ENCODE data around the gene CCL17. TPM values are rescaled to one million over a fixed set of nuclear protein-coding genes. Genes with fewer than 3 reads are reported as not detected.

CCL17 gene
- polyA plus RNA-seq, 1 experiment = not detected

DNA sequence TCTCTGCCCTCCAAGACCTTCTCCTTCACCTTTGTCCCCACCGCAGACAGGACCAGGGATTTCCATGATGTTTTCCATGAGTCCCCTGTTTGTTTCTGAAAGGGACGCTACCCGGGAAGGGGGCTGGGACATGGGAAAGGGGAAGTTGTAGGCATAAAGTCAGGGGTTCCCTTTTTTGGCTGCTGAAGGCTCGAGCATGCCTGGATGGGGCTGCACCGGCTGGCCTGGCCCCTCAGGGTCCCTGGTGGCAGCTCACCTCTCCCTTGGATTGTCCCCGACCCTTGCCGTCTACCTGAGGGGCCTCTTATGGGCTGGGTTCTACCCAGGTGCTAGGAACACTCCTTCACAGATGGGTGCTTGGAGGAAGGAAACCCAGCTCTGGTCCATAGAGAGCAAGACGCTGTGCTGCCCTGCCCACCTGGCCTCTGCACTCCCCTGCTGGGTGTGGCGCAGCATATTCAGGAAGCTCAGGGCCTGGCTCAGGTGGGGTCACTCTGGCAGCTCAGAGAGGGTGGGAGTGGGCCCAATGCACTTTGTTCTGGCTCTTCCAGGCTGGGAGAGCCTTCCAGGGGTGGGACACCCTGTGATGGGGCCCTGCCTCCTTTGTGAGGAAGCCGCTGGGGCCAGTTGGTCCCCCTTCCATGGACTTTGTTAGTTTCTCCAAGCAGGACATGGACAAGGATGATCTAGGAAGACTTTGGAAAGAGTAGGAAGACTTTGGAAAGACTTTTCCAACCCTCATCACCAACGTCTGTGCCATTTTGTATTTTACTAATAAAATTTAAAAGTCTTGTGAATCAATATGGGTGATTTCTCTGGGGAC lies 20.1 kb upstream of the CCL17 start:
- DNase-seq (ENCODE audit: low read depth) = no peak
- ChIA-PET CTCF (no interaction called here), POLR2A (no interaction called here)
- H3K27me3 ChIP-seq (ENCODE audit: control insufficient read depth, insufficient read depth, low read length) = peaks cover 17% of the 10 kb centered on the region
- no peak overlapping the region for H3K4me3 ChIP-seq (ENCODE audit: low read depth, low read length)
- no peaks in the 10 kb centered on the region for H3K36me3 ChIP-seq (ENCODE audit: control insufficient read depth, insufficient read depth, low read length)
- TF ChIP-seq, protein P1, sequence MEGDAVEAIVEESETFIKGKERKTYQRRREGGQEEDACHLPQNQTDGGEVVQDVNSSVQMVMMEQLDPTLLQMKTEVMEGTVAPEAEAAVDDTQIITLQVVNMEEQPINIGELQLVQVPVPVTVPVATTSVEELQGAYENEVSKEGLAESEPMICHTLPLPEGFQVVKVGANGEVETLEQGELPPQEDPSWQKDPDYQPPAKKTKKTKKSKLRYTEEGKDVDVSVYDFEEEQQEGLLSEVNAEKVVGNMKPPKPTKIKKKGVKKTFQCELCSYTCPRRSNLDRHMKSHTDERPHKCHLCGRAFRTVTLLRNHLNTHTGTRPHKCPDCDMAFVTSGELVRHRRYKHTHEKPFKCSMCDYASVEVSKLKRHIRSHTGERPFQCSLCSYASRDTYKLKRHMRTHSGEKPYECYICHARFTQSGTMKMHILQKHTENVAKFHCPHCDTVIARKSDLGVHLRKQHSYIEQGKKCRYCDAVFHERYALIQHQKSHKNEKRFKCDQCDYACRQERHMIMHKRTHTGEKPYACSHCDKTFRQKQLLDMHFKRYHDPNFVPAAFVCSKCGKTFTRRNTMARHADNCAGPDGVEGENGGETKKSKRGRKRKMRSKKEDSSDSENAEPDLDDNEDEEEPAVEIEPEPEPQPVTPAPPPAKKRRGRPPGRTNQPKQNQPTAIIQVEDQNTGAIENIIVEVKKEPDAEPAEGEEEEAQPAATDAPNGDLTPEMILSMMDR (IDR thresholded peaks at IDR 0.05; ENCODE audit: insufficient read depth, low read depth, low read length) = no peak

DNA sequence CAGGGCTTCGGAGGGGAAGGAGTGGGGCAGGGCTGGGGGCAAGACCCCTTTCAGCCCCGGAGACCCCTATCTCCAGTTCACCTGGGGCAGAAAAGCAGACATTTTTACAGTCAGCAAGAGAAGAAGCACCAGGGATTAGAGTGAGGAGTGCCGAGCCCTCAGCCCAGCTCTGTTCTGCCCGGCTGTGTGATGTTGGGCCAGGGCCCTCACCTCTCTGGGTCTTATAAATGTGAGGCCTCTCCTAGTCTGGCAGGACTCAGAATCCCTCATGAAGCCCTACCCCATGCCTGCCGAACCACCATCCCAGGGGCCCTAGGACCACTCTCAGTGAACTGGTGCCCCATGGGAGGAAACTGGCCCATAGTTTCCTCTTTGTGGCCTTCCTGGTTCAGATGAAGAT lies 19.5 kb upstream of the CCL17 start:
- TF ChIP-seq, protein P1 (IDR thresholded peaks at IDR 0.05; ENCODE audit: insufficient read depth, low read depth, low read length) = no peak
- Histone ChIP-seq H3K27me3 (ENCODE audit: control insufficient read depth, insufficient read depth, low read length) (peaks cover 17% of the 10 kb centered on the region), H3K36me3 (ENCODE audit: control insufficient read depth, insufficient read depth, low read length) (no peaks in the 10 kb centered on the region), H3K4me3 (ENCODE audit: low read depth, low read length) (no peak overlapping the region)
- no peak for DNase-seq (ENCODE audit: low read depth)
- POLR2A ChIA-PET = no interaction called here
- CTCF ChIA-PET = no interaction called here

DNA sequence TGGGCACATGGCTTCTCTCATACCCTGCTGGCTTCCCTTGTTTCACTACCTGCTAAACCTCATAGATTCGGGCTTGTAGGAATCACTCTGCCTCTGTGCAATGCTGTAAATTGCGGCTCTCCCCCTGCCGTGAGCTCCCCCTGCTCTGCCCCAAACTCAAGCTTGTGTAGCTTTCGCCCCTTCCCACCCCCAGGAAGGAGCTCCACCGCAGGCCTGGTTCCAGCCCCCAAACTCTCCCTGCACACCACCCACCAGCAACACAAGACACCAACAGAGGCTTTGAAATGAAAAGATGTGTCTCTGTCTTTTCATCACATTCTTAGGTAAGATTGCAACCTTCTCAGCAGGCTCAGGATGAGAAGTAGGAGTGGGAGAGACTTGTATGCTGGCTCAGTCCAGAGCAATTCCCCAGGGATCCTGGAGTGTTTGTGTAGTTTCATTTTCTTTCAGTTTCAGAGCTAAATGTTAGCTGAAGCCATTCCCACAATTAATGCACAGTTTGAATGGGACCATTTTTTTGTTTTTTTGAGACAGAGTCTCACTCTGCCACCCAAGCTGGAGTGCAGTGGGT lies 18.1 kb upstream of the CCL17 start:
- CTCF ChIA-PET = interaction anchor here (1.3 to 2.0 kb wide), 3 partner anchors 8 to 31 kb away, joined by 3 to 8 read pairs (median 4); no protein-coding TSS in a partner anchor
- H3K36me3 ChIP-seq (ENCODE audit: control insufficient read depth, insufficient read depth, low read length) = no peaks in the 10 kb centered on the region
- TF ChIP-seq, protein P1 (IDR thresholded peaks at IDR 0.05; ENCODE audit: insufficient read depth, low read depth, low read length) = no peak
- peaks cover 26% of the 10 kb centered on the region for H3K27me3 ChIP-seq (ENCODE audit: control insufficient read depth, insufficient read depth, low read length)
- H3K4me3 ChIP-seq (ENCODE audit: low read depth, low read length) = no peak overlapping the region
- POLR2A ChIA-PET = no interaction called here
- DNase-seq (ENCODE audit: low read depth) = no peak

DNA sequence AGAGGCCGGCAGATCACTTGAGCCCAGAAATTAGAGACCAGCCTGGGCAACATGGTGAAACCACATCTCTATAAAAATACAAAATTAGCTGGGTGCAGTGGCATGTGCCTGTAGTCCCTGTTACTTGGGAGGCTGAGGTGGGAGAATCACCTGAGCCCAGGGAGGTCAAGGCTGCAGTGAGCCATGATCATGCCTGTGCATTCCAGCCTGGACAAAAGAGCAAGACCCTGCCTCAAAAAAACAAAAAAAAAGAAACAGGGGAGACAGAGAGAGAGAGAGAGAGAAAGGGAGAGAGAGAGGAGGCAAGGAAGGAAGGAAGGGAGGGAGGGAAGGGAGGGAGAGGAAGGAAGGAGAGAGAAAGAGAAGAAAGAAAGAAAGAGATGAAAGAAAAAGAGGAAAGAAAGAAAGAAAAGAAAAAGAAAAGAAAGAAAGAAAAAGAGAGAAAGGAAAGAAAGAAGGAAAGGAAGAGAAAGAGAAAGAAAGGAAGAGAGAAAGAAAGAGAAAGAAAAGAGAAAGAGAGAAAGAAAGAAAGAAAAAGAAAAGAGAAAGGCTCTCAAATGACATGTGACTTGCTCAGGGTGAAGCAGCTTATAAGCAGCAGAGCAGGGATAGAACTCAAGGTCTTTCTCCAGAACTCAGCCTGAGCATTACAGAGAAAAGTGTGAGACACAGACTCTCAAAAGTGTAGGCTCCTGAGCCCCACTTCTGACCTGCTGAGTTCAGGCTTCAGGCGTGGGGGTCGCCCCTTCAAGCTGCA lies 16.8 kb upstream of the CCL17 start:
- no peak for DNase-seq (ENCODE audit: low read depth)
- TF ChIP-seq, protein P1 (IDR thresholded peaks at IDR 0.05; ENCODE audit: insufficient read depth, low read depth, low read length) = no peak
- POLR2A ChIA-PET = no interaction called here
- no peak overlapping the region for H3K4me3 ChIP-seq (ENCODE audit: low read depth, low read length)
- no peaks in the 10 kb centered on the region for H3K36me3 ChIP-seq (ENCODE audit: control insufficient read depth, insufficient read depth, low read length)
- peaks cover 27% of the 10 kb centered on the region for H3K27me3 ChIP-seq (ENCODE audit: control insufficient read depth, insufficient read depth, low read length)
- CTCF ChIA-PET = interaction anchor here (1.4 to 2.0 kb wide), 2 partner anchors 10 to 29 kb away, joined by 3 to 8 read pairs; no protein-coding TSS in a partner anchor
